Right lobe of liver (tissue), 6 donors: ENCODE data around the gene NEURL1. TPM values are rescaled to one million over a fixed set of nuclear protein-coding genes. Genes with fewer than 3 reads are reported as not detected.

Source experiments
- ATAC-seq, 4 donors: fragments of 200-7000 bp; cut with Tn5 transposase; one replicate each; pipeline ENCODE4 v1.9.1; 2020; ENCODE audit warnings: mild to moderate bottlenecking in 4 of 4, moderate library complexity in 4 of 4
- DNase-seq, 3 donors: peaks; one replicate each; pipeline ENCODE4 v3.0.0-alpha.2; 2020
- H3K27ac ChIP-seq, 3 donors: fragments of 200-600 bp; one replicate each; pipeline ENCODE4 v1.8.0; 2022
- H3K27me3 ChIP-seq, 2 donors: fragments of 200-600 bp; one replicate each; pipeline ENCODE4 v1.8.0; 2022
- H3K36me3 ChIP-seq, 4 donors: fragments of 200-600 bp; sonication (generic) in 1 of 4; one replicate each; pipeline versions ENCODE4 v1.5.1 to v1.8.0; 2017 to 2022; ENCODE audit warnings: control low read depth in 1 of 4
- H3K4me1 ChIP-seq, 4 donors: fragments of 200-600 bp; sonication (generic) in 1 of 4; one replicate each; pipeline versions ENCODE4 v1.5.1 to v1.8.0; 2017 to 2022; ENCODE audit warnings: control low read depth in 1 of 4
- H3K4me3 ChIP-seq, 3 donors: fragments of 200-600 bp; one replicate each; pipeline ENCODE4 v1.8.0; 2022
- H3K9me3 ChIP-seq, 4 donors: fragments of 200-600 bp; sonication (generic) in 1 of 4; one replicate each; pipeline versions ENCODE4 v1.5.1 to v1.8.0; 2017 to 2022; ENCODE audit warnings: control low read depth in 1 of 4
- POLR2A ChIP-seq: fragments of 450-650 bp; IDR thresholded peaks from one replicate; pipeline ENCODE4 v1.6.1; 2017; ENCODE audit warnings: antibody characterized with exemption, mild to moderate bottlenecking
- WGBS: methylation state at CpG from one replicate; pipeline ENCODE4 v1.1.6; 2018; ENCODE audit warnings: low coverage, low lambda C conversion rate; ENCODE audit not compliant: insufficient coverage; ENCODE audit errors: missing lambda C conversion rate; 5-methylcytosine and 5-hydroxymethylcytosine counted together
- intact Hi-C, 2 donors: fragments of 100-400 bp; cut with DNase I; formaldehyde crosslinking; loops; one replicate each; pipeline versions ENCODE4 v1.11.2 to v1.14.1; 2022
- total RNA-seq, 6 experiments: library from RNA; depleted of rRNA in 2 of 6; stranded (reverse); fragments of >200 nt in 2 of 6; fragmentation: NEBNext Ultra II Directional in 3 of 6; extraction: Animal tissue kit (Norgen Biotek cat#: 25700) in 3 of 6; gene quantifications; one replicate each; pipeline versions ENCODE4 v1.1.0 to v1.2.4, GENCODE V29; 2016 to 2023
- TF ChIP-seq, protein P1 (sequence below), 4 donors: fragments of 200-600 bp in 3 of 4; fragments of 450-650 bp in 1 of 4; IDR thresholded peaks; one replicate each; pipeline versions ENCODE4 v1.5.1 to v1.8.0; 2016 to 2022; ENCODE audit warnings: antibody characterized with exemption in 4 of 4, mild to moderate bottlenecking in 2 of 4
- donor health status: DM: no; HTN: yes; CAD: no.
- donor health status: DM: no; HTN: no; CAD: no.
- donor health status: DM: no; HTN: no; CAD: no.
- donor health status: DM: no; HTN: yes; CAD: no.
- donor health status: DM: no; HTN: yes; CAD: no.

The NEURL1 gene
- total RNA-seq, 6 experiments from 2014 or later = 0.10 to 1.6 (median 0.83) TPM; not detected in 1

DNA sequence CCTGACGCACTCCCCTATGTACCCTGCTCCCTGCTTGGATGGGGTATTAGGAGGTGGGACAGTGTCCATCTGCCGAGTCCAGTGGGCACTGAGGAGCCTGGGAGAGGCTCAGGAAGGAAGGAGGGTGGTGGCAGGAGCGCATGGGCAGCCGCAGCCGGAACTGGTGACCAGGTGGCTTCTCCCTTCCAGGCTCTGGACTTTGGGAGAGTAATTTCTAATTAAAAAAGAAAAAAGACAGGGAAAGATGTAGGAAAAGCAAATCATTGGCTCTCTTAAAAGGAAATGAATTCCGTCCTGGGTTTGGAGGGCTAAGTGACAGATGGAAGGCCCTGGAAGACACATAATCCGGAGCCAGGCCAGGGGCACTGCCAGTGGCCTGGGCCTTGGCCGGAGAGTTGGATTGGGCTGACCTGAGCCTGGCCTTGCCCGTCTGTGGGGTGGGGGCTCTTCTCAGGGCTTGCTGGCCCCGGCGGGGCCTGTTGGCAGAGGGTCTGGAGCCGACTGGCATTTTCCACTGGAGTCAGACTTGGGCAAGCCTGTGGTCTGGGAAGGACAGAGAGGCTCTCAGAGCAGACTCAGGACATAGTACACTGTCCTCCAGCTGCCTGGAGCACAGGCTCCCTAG is 63.0 kb downstream of the NEURL1 start:
- Histone ChIP-seq H3K36me3 (no peaks in the 10 kb centered on the region), H3K4me3 (no peak overlapping the region), H3K9me3 (no peaks in the 10 kb centered on the region), H3K27ac (no peak overlapping the region), H3K27me3 (no peaks in the 10 kb centered on the region), H3K4me1 (no peaks in the 10 kb centered on the region)
- intact Hi-C loops = no loop called here
- no peak for DNase-seq
- ATAC-seq = no peak
- 88% methylated on average over 4 of the region's 12 CpGs for WGBS
- TF ChIP-seq, protein P1, sequence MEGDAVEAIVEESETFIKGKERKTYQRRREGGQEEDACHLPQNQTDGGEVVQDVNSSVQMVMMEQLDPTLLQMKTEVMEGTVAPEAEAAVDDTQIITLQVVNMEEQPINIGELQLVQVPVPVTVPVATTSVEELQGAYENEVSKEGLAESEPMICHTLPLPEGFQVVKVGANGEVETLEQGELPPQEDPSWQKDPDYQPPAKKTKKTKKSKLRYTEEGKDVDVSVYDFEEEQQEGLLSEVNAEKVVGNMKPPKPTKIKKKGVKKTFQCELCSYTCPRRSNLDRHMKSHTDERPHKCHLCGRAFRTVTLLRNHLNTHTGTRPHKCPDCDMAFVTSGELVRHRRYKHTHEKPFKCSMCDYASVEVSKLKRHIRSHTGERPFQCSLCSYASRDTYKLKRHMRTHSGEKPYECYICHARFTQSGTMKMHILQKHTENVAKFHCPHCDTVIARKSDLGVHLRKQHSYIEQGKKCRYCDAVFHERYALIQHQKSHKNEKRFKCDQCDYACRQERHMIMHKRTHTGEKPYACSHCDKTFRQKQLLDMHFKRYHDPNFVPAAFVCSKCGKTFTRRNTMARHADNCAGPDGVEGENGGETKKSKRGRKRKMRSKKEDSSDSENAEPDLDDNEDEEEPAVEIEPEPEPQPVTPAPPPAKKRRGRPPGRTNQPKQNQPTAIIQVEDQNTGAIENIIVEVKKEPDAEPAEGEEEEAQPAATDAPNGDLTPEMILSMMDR (IDR thresholded peaks at IDR 0.05) = no peak
- no peak for TF ChIP-seq POLR2A

DNA sequence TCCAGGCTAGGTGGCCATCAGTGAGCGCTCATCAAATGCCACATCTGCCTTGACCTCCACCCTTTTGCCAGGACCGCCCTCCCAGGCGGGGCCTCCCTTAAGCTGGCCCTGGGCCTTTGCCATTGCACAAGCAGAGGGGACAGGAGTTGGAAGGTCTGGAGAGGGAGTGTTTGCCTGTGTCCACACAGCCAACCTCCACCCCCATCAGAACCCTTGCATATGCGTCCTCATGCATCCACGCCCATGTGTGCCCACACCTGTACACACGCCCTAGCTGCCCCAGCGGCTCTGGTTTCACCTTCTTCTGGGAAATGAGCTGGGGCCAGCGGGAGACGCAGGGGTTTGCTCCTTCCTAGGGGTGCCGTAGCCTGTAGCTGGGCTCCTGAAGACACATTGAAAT is 64.0 kb downstream of the NEURL1 start:
- no peak for TF ChIP-seq POLR2A
- TF ChIP-seq, protein P1 (IDR thresholded peaks at IDR 0.05) = no peak
- peak; percentile 66 to 86 (median 71) for DNase-seq

DNA sequence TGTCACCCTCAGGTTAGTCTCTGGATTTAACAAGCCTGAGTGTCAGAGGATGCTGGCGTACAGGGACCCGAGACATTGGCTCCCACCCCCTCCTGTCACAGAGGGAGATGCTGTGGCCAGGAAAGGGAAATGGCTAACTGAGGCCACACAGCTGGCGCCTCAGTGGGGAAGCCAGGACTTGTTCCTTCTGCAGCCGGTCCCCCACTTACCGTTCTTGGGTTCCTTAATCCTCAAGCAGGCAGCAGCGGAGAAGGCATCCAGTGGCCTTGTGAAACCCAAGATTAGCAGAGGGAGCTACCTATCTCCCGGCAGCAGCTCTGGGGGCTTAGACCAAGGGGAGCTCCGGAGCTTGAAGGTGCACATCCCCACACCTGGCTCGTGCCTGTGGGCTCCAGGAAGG is 65.4 kb downstream of the NEURL1 start:
- Histone ChIP-seq H3K36me3 (no peaks in the 10 kb centered on the region), H3K4me3 (no peak overlapping the region), H3K4me1 (no peaks in the 10 kb centered on the region), H3K27ac (no peak overlapping the region), H3K27me3 (no peaks in the 10 kb centered on the region), H3K9me3 (no peaks in the 10 kb centered on the region)
- TF ChIP-seq, protein P1 (IDR thresholded peaks at IDR 0.05) = no peak
- TF ChIP-seq POLR2A = no peak
- no peak for ATAC-seq
- DNase-seq = no peak
- intact Hi-C loops = no loop called here
- WGBS = 34% methylated on average over 8 of the region's 9 CpGs

More for the DNA sequence above, 64.0 kb downstream of the NEURL1 start:
- no peak overlapping the region for H3K27ac ChIP-seq
- no peak overlapping the region for H3K4me3 ChIP-seq
- no peaks in the 10 kb centered on the region for H3K27me3 ChIP-seq
- no peaks in the 10 kb centered on the region for H3K4me1 ChIP-seq
- peak; percentile 54 to 79 (median 68) for ATAC-seq
- no peaks in the 10 kb centered on the region for H3K9me3 ChIP-seq
- intact Hi-C loops = no loop called here
- H3K36me3 ChIP-seq = no peaks in the 10 kb centered on the region
- 100% methylated on average over 5 of the region's 10 CpGs for WGBS

DNA sequence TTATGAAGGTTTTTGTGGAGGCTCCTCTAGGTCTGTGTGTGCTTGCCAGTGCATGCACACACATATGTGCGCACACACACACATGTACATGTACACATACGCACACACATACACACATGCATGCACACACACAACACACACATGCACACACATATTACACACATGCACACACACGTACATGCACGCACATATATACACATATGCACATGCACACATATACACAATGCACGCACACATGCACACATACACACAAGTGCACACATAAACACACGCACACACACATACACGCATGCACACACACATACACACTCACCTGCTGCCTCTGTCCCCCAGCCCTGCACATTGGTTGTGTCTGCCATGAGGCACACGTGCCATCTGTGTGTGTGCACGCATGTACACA is 66.3 kb downstream of the NEURL1 start:
- intact Hi-C loops = no loop called here
- Histone ChIP-seq H3K9me3 (no peaks in the 10 kb centered on the region), H3K4me1 (no peaks in the 10 kb centered on the region), H3K4me3 (no peak overlapping the region), H3K27ac (no peak overlapping the region), H3K36me3 (no peaks in the 10 kb centered on the region), H3K27me3 (no peaks in the 10 kb centered on the region)
- 84% methylated on average over 7 of the region's 9 CpGs for WGBS
- no peak for ATAC-seq
- TF ChIP-seq, protein P1 (IDR thresholded peaks at IDR 0.05) = no peak
- TF ChIP-seq POLR2A = no peak
- no peak for DNase-seq
